ENCODE results near the gene NAA38. TPM values are rescaled to one million over a fixed set of nuclear protein-coding genes. Genes with fewer than 3 reads are reported as not detected.
"Not testable (repeated sequence)": the region's sequence is repeated elsewhere in the genome, so short reads cannot be mapped to it uniquely, and the experiment has no call there.

The NAA38 gene
- total RNA-seq, 1 donor from 2014 or later: 60.2 TPM

DNA sequence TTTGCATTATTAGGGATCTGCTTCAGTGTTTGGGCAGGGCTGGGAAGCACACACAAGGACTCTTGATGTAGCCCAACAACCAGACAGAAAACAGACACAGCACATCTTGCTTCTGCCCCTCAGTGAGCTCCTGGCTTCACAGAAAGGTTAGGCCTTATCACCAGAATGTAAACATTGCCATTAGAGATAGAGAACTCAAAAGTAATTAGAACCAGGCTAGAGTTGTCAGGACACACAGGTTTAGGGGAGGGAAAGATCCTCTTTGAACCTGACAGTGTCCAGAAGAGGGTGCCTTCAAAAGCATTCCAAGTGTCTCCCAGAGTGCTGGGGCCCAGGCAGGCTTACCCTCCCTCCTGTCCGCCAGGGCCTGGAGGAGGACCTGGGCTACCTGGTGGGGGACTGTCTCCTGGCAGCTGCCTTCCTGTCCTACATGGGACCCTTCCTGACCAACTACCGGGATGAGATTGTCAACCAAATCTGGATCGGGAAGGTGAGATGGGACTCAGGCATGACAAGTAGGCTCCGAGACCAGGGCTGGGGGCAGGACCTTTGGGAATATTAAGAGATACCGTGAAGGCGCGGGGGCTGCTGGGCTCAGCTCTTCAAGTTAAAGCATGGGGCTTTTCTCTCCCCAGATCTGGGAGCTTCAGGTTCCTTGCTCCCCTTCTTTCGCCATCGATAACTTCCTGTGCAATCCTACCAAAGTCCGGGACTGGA is 40.3 kb downstream of the NAA38 start:
- no peaks in the 10 kb centered on the region for H3K36me3 Mint-ChIP-seq (ENCODE audit: low read depth, unreplicated experiment)
- no peaks in the 10 kb centered on the region for H3K4me1 Mint-ChIP-seq (ENCODE audit: low read depth, unreplicated experiment)
- H3K9ac ChIP-seq (ENCODE audit: low read length): no peak overlapping the region
- no peak for FAIRE-seq
- no peaks in the 10 kb centered on the region for H3K79me2 ChIP-seq (ENCODE audit: insufficient read depth, low read length)
- peaks cover 8% of the 10 kb centered on the region for H3K9me3 Mint-ChIP-seq (ENCODE audit: unreplicated experiment)
- no peaks in the 10 kb centered on the region for H4K20me1 ChIP-seq (ENCODE audit: insufficient read depth, low read length)
- H3K27ac Mint-ChIP-seq (ENCODE audit: unreplicated experiment): no peak overlapping the region
- H3K27me3 ChIP-seq (ENCODE audit: insufficient read depth, low read length): peaks cover 8% of the 10 kb centered on the region
- no peak overlapping the region for H3K4me3 ChIP-seq (ENCODE audit: insufficient read depth, low read depth, low read length)
- H3K36me3 ChIP-seq (ENCODE audit: insufficient read depth, low read length): no peaks in the 10 kb centered on the region
- H3K4me3 Mint-ChIP-seq (ENCODE audit: unreplicated experiment): no peak overlapping the region
- no peak overlapping the region for H3K27ac ChIP-seq (ENCODE audit: low read depth, low read length)
- H3K27me3 Mint-ChIP-seq (ENCODE audit: low read depth, unreplicated experiment): peaks cover 44% of the 10 kb centered on the region
- H3K4me1 ChIP-seq (ENCODE audit: insufficient read depth, low read length): no peaks in the 10 kb centered on the region
- TF ChIP-seq EZH2 (IDR thresholded peaks at IDR 0.05; ENCODE audit: insufficient read depth, low read length): no peak
- TF ChIP-seq, protein P1, sequence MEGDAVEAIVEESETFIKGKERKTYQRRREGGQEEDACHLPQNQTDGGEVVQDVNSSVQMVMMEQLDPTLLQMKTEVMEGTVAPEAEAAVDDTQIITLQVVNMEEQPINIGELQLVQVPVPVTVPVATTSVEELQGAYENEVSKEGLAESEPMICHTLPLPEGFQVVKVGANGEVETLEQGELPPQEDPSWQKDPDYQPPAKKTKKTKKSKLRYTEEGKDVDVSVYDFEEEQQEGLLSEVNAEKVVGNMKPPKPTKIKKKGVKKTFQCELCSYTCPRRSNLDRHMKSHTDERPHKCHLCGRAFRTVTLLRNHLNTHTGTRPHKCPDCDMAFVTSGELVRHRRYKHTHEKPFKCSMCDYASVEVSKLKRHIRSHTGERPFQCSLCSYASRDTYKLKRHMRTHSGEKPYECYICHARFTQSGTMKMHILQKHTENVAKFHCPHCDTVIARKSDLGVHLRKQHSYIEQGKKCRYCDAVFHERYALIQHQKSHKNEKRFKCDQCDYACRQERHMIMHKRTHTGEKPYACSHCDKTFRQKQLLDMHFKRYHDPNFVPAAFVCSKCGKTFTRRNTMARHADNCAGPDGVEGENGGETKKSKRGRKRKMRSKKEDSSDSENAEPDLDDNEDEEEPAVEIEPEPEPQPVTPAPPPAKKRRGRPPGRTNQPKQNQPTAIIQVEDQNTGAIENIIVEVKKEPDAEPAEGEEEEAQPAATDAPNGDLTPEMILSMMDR (IDR thresholded peaks at IDR 0.05; ENCODE audit: insufficient read depth, low read depth, low read length): no peak
- H3K9me3 ChIP-seq (ENCODE audit: insufficient read depth, low read depth, low read length): no peaks in the 10 kb centered on the region
- H2AFZ ChIP-seq (ENCODE audit: low read depth, low read length): no peak overlapping the region
- DNase-seq (ENCODE audit: low read depth): no peak
- H3K4me2 ChIP-seq (ENCODE audit: low read length): no peak overlapping the region

DNA sequence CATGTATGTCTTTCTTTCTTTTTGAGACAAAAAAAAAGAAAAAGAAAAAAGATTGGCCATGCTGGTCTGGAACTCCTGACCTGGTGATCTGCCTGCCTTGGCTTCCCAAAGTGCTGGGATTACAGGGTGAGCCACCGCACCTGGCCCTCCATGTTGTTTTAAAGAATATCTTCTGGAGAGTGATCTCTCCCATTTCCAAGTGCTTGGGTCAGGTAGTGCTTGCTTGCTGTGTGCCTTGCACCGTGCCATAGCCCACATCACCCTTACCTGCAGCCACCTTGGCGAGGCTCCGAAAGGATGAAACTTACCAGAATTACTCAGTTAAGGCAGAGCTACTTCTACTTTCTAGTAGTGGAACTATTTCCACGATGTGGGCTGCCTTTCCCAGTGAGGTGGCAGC is 42.4 kb downstream of the NAA38 start:
- TF ChIP-seq, protein P1 (IDR thresholded peaks at IDR 0.05; ENCODE audit: insufficient read depth, low read depth, low read length): no peak
- Histone ChIP-seq H3K9me3 (ENCODE audit: insufficient read depth, low read depth, low read length) (no peaks in the 10 kb centered on the region), H3K9ac (ENCODE audit: low read length) (no peak overlapping the region), H3K79me2 (ENCODE audit: insufficient read depth, low read length) (no peaks in the 10 kb centered on the region), H3K4me3 (ENCODE audit: insufficient read depth, low read depth, low read length) (no peak overlapping the region), H3K27me3 (ENCODE audit: insufficient read depth, low read length) (peaks cover 8% of the 10 kb centered on the region), H2AFZ (ENCODE audit: low read depth, low read length) (no peak overlapping the region), H3K36me3 (ENCODE audit: insufficient read depth, low read length) (no peaks in the 10 kb centered on the region), H3K27ac (ENCODE audit: low read depth, low read length) (no peak overlapping the region), H3K4me1 (ENCODE audit: insufficient read depth, low read length) (no peaks in the 10 kb centered on the region), H3K4me2 (ENCODE audit: low read length) (no peak overlapping the region), H4K20me1 (ENCODE audit: insufficient read depth, low read length) (no peaks in the 10 kb centered on the region)
- no peak overlapping the region for H3K27ac Mint-ChIP-seq (ENCODE audit: unreplicated experiment)
- H3K4me1 Mint-ChIP-seq (ENCODE audit: low read depth, unreplicated experiment): no peaks in the 10 kb centered on the region
- H3K4me3 Mint-ChIP-seq (ENCODE audit: unreplicated experiment): no peak overlapping the region
- H3K27me3 Mint-ChIP-seq (ENCODE audit: low read depth, unreplicated experiment): peaks cover 35% of the 10 kb centered on the region
- DNase-seq (ENCODE audit: low read depth) (no peak), FAIRE-seq (no peak)
- peaks cover 4% of the 10 kb centered on the region for H3K9me3 Mint-ChIP-seq (ENCODE audit: unreplicated experiment)
- H3K36me3 Mint-ChIP-seq (ENCODE audit: low read depth, unreplicated experiment): no peaks in the 10 kb centered on the region

DNA sequence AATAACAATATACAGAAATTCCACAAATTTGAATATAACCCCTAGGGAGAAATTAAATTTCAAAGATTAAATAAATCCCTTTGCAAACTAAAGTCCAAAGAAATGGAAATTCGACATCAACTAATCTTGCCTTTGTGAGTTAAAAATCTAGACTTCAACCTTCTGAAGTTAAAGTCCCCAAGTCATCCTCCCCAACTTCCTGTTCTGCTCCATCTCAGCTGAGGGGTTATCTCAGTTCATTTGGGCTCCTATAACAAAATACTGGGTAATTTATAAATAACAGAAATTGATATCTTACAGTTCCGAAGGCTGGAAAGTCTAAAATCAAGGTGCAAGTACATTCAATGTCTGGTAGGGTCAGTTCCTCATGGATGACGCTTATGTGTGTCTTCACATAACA is 46.1 kb downstream of the NAA38 start:
- H2AFZ ChIP-seq (ENCODE audit: low read depth, low read length): no peak overlapping the region
- no peaks in the 10 kb centered on the region for H3K36me3 ChIP-seq (ENCODE audit: insufficient read depth, low read length)
- Mint-ChIP-seq H3K4me3 (ENCODE audit: unreplicated experiment) (no peak overlapping the region), H3K27me3 (ENCODE audit: low read depth, unreplicated experiment) (peaks cover 33% of the 10 kb centered on the region), H3K4me1 (ENCODE audit: low read depth, unreplicated experiment) (no peaks in the 10 kb centered on the region), H3K9me3 (ENCODE audit: unreplicated experiment) (peaks cover under 1% of the 10 kb centered on the region), H3K36me3 (ENCODE audit: low read depth, unreplicated experiment) (no peaks in the 10 kb centered on the region), H3K27ac (ENCODE audit: unreplicated experiment) (no peak overlapping the region)
- H3K27ac ChIP-seq (ENCODE audit: low read depth, low read length): no peak overlapping the region
- no peaks in the 10 kb centered on the region for H3K79me2 ChIP-seq (ENCODE audit: insufficient read depth, low read length)
- H3K4me2 ChIP-seq (ENCODE audit: low read length): no peak overlapping the region
- no peak for DNase-seq (ENCODE audit: low read depth)
- no peaks in the 10 kb centered on the region for H3K4me1 ChIP-seq (ENCODE audit: insufficient read depth, low read length)
- no peak for FAIRE-seq
- TF ChIP-seq EZH2 (IDR thresholded peaks at IDR 0.05; ENCODE audit: insufficient read depth, low read length): no peak
- TF ChIP-seq, protein P1 (IDR thresholded peaks at IDR 0.05; ENCODE audit: insufficient read depth, low read depth, low read length): no peak
- H3K27me3 ChIP-seq (ENCODE audit: insufficient read depth, low read length): peaks cover 11% of the 10 kb centered on the region
- no peaks in the 10 kb centered on the region for H3K9me3 ChIP-seq (ENCODE audit: insufficient read depth, low read depth, low read length)
- no peak overlapping the region for H3K9ac ChIP-seq (ENCODE audit: low read length)
- H3K4me3 ChIP-seq (ENCODE audit: insufficient read depth, low read depth, low read length): no peak overlapping the region
- H4K20me1 ChIP-seq (ENCODE audit: insufficient read depth, low read length): no peaks in the 10 kb centered on the region

DNA sequence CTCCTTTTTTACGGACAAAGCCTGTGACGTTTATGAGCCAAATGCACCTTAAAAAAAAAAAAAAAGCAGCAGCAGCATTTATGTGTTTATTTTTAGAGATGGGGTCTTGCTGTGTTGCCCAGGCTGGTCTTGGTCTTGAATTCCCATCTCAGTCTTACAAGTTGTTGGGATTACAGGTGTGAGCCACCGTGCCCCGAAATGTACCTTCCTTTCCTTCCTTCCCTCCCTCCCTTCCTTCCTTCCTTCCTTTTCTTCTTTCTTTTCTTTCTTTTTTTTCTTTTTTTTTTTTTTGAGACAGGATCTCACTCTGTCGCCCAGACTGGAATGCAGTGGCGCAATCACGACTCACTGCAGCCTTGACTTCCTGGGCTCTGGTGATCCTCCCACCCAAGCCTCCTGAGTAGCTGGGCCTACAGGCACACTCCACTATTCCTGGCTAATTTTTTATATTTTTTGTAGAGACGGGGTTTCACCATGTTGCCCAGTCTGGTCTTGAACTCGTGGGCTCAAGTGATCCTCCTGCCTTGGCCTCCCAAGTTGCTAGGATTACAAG is 47.5 kb downstream of the NAA38 start:
- not testable (repeated sequence) for H3K4me2 ChIP-seq (ENCODE audit: low read length); FAIRE-seq

More for the DNA sequence above, 47.5 kb downstream of the NAA38 start:
- H2AFZ ChIP-seq (ENCODE audit: low read depth, low read length); H3K27ac Mint-ChIP-seq (ENCODE audit: unreplicated experiment); H4K20me1 ChIP-seq (ENCODE audit: insufficient read depth, low read length); H3K9ac ChIP-seq (ENCODE audit: low read length); H3K4me3 ChIP-seq (ENCODE audit: insufficient read depth, low read depth, low read length); H3K27ac ChIP-seq (ENCODE audit: low read depth, low read length); H3K36me3 Mint-ChIP-seq (ENCODE audit: low read depth, unreplicated experiment); H3K36me3 ChIP-seq (ENCODE audit: insufficient read depth, low read length); H3K27me3 ChIP-seq (ENCODE audit: insufficient read depth, low read length); H3K4me1 ChIP-seq (ENCODE audit: insufficient read depth, low read length); DNase-seq (ENCODE audit: low read depth); H3K4me3 Mint-ChIP-seq (ENCODE audit: unreplicated experiment); H3K79me2 ChIP-seq (ENCODE audit: insufficient read depth, low read length); H3K9me3 Mint-ChIP-seq (ENCODE audit: unreplicated experiment); H3K4me1 Mint-ChIP-seq (ENCODE audit: low read depth, unreplicated experiment); H3K9me3 ChIP-seq (ENCODE audit: insufficient read depth, low read depth, low read length): not testable (repeated sequence)
- H3K27me3 Mint-ChIP-seq (ENCODE audit: low read depth, unreplicated experiment): peaks cover 25% of the 10 kb centered on the region

Measured in astrocyte (in vitro differentiated cells and primary cell).